ENCODE results near the gene ZNF511. TPM values are rescaled to one million over a fixed set of nuclear protein-coding genes. Genes with fewer than 3 reads are reported as not detected.

The ZNF511 gene
- total RNA-seq, 1 experiment from 2014 or later, result 69.6 TPM

- TF ChIP-seq AFF4 (CRISPR knock-in tag; IDR thresholded peaks at IDR 0.05; ENCODE audit: borderline replicate concordance), result no peak
- TF ChIP-seq ZNF532 (CRISPR knock-in tag; IDR thresholded peaks at IDR 0.05; ENCODE audit: borderline replicate concordance), result no peak
- TF ChIP-seq ZNF396 (CRISPR knock-in tag; IDR thresholded peaks at IDR 0.05; ENCODE audit: borderline replicate concordance), result no peak
Observed at GRCh38 chr10:133336118-133336576, 27.4 kb downstream of the ZNF511 start (continued).

GRCh38 chr10:133336577-133337369 is 28.1 kb downstream of the ZNF511 start, which contains the start of gene CALY:
TSS of gene CALY (minus strand) at chr10:133336896. CDS start at chr10:133328989, 7,907 bp downstream.
- Mint-ChIP-seq H3K27ac (no peak within 1 kb of the TSS), H3K36me3 (no peaks in the 10 kb centered on the region), H3K4me1 (no peaks in the 10 kb centered on the region; the same call in 1 of the 2 replicates), H3K9me3 (peaks cover 13% of the 10 kb centered on the region), H3K4me3 (0 out of 2 replicates have a peak within 1 kb of the TSS, but pooled peaks have one; percentile 6), H3K27me3 (ENCODE audit: low read depth) (peaks cover 37% of the 10 kb centered on the region)
- POLR2A ChIA-PET, result interaction anchor here (0.6 kb wide), 1 partner anchor 680 kb away, joined by 3 read pairs; no protein-coding TSS in a partner anchor
- DNase-seq (ENCODE audit: low spot score) (peak; percentile 81), ATAC-seq (peak; percentile 60)
- TF ChIP-seq RELA (CRISPR knock-in tag; IDR thresholded peaks at IDR 0.05; ENCODE audit: borderline replicate concordance) (no peak), AR (CRISPR knock-in tag; IDR thresholded peaks at IDR 0.05) (no peak), SMAD4 (CRISPR knock-in tag; IDR thresholded peaks at IDR 0.05) (no peak), E2F1 (CRISPR knock-in tag; IDR thresholded peaks at IDR 0.05) (no peak), ARID4B (CRISPR knock-in tag; IDR thresholded peaks at IDR 0.05; ENCODE audit: borderline replicate concordance) (no peak), ZBTB43 (CRISPR knock-in tag; IDR thresholded peaks at IDR 0.05) (0 out of 2 replicates have a peak, but pooled peaks have one; percentile 87)
- CTCF ChIA-PET, result interaction anchor here (0.6 kb wide), 1 partner anchor 15 kb away, joined by 3 read pairs; no protein-coding TSS in a partner anchor
